ENCODE results near the gene HSPB2. TPM values are rescaled to one million over a fixed set of nuclear protein-coding genes. Genes with fewer than 3 reads are reported as not detected.
A peak's percentile ranks its signal among the peaks of the same experiment; 100 is the strongest.
"Not testable (repeated sequence)": the region's sequence is repeated elsewhere in the genome, so short reads cannot be mapped to it uniquely, and the experiment has no call there.

The HSPB2 gene, protein sequence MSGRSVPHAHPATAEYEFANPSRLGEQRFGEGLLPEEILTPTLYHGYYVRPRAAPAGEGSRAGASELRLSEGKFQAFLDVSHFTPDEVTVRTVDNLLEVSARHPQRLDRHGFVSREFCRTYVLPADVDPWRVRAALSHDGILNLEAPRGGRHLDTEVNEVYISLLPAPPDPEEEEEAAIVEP
- total RNA-seq = not detected in 2 replicates

DNA sequence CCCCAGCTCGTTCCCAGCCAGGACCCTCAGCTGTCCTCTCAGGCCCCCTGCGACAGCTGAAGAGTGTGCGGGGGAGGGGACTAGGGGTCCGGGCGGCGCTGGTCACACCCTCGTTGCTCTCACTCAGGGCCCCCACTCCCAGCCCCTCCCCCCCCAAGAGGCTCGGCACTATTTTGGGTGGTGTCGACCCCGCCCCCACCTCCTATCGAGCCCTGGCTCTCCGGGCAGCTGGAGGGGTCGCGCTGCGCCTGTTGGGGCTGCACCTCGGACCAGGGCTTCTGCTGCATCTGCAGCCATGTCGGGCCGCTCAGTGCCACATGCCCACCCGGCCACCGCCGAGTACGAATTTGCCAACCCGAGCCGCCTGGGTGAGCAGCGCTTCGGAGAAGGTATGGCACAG, at the start of gene HSPB2:
TSS of gene HSPB2 (plus strand) at position 200 of the 400 bp plus-strand sequence. CDS start at position 296, 96 bp downstream.
- no peak for DNase-seq

- DNase-seq = no peak
Measured at GRCh38 chr11:111870113-111870512, 42.4 kb upstream of the HSPB2 start.

DNA sequence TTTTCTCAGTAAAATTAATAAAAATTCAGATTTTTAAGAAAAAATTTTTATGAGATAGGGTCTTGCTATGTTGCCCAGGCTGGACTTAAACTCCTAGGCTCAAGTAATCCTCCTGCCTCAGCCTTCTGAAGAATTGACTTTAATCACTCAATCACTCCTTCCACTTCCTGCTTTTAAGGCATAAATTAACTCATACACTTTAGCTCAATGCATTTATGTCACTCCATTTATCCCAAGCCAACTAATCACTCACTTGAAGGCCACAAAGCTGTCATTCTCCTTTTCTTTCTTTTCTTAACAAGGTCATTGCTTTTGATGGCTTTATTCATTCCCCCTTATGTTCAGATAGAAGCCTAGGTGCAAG, 42.0 kb upstream of the HSPB2 start:
- no peak for DNase-seq

DNA sequence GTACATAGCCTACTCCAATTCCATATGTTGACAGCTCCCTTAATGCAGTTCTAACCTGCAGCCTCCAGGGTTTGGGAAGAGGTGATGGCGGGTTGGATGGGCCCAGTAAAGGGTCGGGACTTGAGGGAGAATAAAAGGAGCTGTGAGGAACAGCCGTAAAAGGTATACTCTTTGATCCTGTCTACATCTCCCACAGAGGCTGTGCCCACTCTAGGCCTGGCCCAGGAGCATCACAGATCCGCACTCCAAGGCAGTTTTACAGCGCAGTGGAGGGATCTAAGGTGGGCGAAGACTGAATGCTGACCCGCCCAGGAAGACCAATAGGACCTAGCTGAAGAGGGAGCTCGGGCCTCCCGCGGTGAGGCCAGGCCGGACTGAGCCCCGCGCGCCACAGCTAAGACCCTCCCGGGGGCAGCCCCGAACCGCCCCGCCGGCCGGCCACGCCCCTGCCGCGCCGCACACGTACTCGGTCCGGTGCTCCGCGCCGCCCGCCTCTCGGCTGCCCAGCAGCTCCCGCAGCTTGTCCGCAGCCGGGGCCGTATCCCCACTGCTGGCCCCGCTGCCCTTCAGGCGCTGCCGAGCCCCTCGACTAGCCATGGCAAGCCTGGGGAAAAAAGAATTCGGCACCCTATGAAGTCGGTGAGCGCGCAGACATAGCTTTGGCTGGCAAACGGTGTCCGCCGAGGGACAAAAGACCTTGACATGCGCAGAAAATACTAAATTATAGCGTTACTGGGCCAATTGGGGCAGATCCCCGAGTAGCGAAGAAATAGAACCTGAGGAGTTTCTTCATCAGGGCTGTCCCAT, 41.4 kb upstream of the HSPB2 start, which contains the start of gene ALG9:
TSS of gene ALG9 (minus strand) at position 696 of the 807 bp plus-strand sequence. CDS start at position 597, 99 bp downstream.
- DNase-seq = peak; percentile 89

DNA sequence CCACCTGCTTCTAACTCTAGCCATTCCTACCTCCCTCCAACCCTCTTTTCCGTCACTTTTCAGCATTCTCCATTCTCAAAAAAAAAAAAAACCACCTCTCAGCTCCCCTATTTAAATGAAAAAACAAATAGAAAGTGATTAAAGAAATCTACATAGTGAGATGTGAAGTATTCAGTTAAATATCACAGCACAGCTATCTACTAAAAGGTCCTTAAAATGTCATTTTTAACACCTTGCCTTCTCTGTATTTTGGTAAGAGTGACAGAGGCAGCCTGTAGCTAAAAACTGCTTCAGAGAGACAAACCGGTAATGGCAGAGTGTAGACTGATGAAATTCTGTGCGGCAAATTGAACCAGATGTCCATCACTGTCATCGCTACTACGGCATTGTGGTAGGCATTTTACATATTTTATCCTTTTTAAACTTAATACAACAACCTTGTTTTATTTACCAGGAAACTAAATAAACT, 40.8 kb upstream of the HSPB2 start:
- no peak for DNase-seq

DNA sequence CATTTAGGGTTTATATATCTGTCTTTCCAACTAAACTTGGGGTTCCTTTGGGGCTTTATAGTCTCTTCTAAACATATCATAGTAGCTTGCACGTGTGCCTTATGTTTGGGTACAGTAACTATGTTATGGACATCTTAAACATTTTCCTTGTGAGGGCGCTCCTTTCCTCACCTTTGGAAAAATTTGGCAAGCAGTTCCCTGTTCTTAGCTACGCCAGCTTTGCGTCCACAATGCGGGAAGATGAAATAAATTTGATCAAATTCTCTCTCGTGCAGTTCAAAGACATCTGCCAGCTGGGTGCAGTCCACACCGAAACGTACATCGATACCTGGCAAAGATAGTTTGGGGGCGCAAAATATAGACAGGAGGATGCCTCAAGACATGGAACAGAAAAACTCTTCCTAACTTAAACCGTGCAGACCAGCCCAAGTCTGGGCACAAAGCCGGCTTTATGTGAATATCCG, 34.1 kb upstream of the HSPB2 start:
- DNase-seq = peak; percentile 29

DNA sequence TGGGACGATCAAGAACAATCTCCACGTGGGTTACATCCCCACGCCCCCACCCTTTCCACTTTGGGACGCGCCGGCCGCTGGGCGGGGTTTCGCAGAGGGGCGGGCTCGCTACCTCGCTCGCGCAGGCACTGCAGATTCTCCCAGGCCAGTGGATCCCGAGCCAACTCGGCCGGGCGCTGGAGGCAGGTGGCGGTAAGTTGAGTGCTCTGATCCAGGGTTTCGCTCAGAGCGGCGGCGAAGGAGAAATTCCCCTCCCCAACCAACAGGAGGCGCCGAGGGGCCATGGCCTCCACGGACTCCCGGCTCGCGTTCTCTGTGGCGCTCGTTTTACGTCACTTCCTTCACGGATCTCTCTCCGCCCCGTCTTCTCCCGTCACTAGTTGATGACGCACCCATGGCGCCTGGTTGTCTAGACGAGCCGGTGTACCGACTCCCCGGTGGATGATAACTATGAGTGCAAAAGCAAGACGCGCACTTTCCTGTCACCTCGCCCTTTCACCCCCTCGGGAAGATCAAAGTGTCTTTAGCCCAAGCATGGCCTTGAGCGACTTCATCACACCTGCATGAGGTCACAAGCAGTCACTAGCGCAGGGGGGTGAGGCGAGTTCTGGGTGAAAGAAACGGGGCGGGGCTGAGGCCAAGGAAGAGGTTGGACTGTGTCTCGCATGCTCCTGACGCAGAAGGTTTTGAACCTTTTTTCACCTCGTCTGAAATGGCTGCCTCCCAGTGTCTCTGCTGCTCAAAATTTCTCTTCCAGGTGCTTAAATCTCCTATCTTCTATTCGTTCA, 33.5 kb upstream of the HSPB2 start, which contains the start of the genes CFAP68 and FDXACB1:
TSS of gene CFAP68 (plus strand) at position 693 of the 788 bp plus-strand sequence. CDS start at position 713, 20 bp downstream.
TSS of gene FDXACB1 (minus strand) at position 317 of the 788 bp plus-strand sequence. CDS start at position 284, 33 bp downstream.
- DNase-seq = peak; percentile 99

- DNase-seq = no peak
Measured at GRCh38 chr11:111879637-111879960, 32.9 kb upstream of the HSPB2 start.

GRCh38 chr11:111882202-111882601, 30.3 kb upstream of the HSPB2 start:
- DNase-seq = no peak

- DNase-seq = not testable (repeated sequence)
Measured at GRCh38 chr11:111885053-111885452, 27.5 kb upstream of the HSPB2 start.

DNA sequence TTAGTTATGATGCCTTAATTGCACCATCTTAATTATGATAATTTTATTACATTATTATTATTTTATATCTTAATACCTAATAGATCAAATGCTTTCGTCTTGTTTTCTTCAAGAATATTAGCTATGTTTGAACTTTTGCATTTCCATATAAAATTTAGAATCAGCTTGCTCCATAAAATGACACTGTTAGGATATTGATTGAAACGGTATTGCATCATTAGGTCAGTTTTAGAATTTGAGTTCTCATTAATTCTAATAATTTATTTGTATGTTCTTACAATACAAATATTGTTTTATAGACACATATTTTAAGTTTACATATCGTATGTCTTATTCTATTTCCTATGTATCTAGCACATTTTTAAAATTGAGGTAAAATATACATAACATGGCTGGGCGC, 26.5 kb upstream of the HSPB2 start:
- DNase-seq = no peak

DNA sequence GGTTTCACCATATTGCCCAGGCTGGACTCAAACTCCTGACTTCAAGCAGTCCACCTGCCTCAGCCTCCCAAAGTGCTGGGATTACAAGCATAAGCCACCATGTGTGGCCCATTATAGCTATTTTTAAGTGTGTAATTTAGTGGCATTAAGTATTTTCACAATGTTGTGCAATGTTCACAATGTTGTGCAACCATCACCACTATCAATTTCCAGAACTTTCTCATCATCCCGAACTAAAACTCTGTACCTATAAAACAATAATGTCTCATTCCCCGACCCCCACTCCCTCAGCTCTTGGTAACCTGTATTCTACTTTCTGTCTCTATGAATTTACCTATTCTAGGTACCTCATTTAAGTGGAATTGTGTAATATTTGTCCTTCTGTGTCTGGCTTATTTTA, 25.7 kb upstream of the HSPB2 start:
- DNase-seq = no peak

- DNase-seq = no peak
Measured at GRCh38 chr11:111905411-111905810, 7.1 kb upstream of the HSPB2 start.

GRCh38 chr11:111906680-111907079, 5.9 kb upstream of the HSPB2 start:
- DNase-seq = no peak

- DNase-seq = no peak
Measured at GRCh38 chr11:111908639-111909305, 3.8 kb upstream of the HSPB2 start.

- no peak for DNase-seq
Measured at GRCh38 chr11:111909378-111909777, 3.2 kb upstream of the HSPB2 start.

GRCh38 chr11:111910676-111911562, 1.6 kb upstream of the HSPB2 start:
- DNase-seq = no peak

DNA sequence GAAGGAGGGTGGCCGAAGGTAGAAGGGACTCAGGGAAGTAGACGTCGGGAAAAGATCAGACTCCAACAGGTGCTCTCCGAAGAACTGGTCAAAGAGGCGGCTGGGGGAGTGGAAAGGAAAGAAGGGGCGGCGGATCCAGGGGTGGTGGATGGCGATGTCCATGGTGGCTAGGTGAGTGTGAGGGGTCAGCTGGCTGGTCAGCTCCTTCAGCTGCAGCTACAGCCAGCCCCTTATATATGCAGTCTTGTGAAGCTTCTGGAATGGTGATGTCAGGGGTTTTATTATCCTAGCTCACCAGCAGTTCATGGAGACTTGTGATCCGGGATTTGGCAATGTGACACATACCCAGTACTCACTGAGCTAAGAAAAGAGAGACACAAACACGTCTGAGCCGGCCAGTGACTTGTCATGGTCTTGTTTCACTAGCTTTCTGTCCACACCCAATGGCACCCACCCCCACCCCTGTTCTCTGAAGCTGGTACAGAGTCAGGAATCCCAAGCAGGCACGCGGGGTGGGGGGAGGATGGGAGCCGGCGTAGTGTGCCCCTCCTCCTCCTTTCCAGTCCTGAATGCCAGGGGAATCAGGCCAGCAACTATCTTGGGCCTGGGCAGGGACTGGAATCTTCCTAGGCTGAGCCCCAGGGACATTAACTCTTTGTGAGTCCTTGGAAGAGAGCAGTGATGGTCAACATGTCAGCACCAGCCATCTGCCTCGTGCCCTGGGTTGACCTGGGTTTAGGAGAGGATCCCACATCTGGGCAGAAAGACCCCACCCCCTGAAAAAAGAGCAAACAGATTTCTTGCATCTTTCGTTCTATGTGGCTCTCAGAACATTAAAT, 752 bp upstream of the HSPB2 start, which contains the start of gene CRYAB:
TSS of gene CRYAB (minus strand) at position 208 of the 839 bp plus-strand sequence. CDS start at position 162, 46 bp downstream.
- DNase-seq = no peak

DNA sequence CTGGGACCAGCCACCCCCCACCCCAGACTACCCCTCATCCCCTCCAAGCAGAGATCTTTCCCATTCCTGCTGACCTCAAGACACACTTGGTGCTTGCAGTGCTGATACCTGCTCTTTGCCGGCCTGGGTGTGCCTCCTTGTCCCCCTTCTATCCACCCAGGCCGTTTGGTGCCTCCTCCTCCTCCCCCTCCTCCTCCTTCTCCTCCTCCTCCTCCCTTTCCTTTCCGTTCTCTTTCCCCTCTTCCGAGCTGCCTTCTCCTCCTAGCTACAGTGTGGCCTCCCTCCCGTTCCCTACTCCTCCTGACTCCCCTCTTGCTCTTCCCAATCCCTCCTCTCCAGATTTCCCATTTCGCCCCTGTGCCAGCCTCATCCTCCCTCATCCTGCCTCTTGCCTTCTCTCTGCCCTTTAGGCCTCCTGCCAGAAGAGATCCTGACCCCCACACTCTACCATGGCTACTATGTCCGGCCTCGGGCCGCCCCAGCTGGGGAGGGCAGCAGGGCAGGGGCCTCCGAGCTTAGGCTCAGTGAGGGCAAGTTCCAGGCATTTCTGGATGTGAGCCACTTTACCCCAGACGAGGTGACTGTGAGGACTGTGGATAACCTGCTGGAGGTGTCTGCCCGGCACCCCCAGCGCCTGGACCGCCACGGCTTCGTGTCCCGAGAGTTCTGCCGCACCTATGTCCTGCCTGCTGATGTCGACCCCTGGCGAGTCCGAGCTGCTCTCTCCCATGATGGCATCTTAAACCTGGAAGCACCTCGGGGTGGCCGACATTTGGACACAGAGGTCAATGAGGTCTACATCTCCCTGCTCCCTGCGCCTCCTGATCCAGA, 712 bp downstream of the HSPB2 start:
- no peak for DNase-seq

All from dermis blood vessel endothelial cell (primary cell).